Vagina (tissue), 2 donors: ENCODE results near the gene SLC25A1. TPM values are rescaled to one million over a fixed set of nuclear protein-coding genes. Genes with fewer than 3 reads are reported as not detected.

ENCODE experiments used
- DNase-seq, 2 donors: peaks; one replicate each; pipeline ENCODE4 v3.0.0-alpha.2; 2017; ENCODE audit errors: extremely low spot score in 2 of 2
- H3K27ac ChIP-seq: fragments of 200-600 bp; sonication (generic); one replicate; pipeline ENCODE4 v1.5.1; 2019
- H3K27me3 ChIP-seq: fragments of 200-600 bp; sonication (generic); one replicate; pipeline ENCODE4 v1.5.1; 2019
- H3K36me3 ChIP-seq, 2 donors: fragments of 200-600 bp; sonication (generic); one replicate each; pipeline ENCODE4 v1.5.1; 2017 to 2019
- H3K4me1 ChIP-seq: fragments of 200-600 bp; sonication (generic); one replicate; pipeline ENCODE4 v1.5.1; 2019
- H3K4me3 ChIP-seq, 2 donors: fragments of 200-600 bp; sonication (generic); 1 replicate in 1 of 2; 2 replicates in 1 of 2; pipeline ENCODE4 v1.5.1; 2016 to 2019
- H3K9me3 ChIP-seq: fragments of 200-600 bp; sonication (generic); one replicate; pipeline ENCODE4 v1.5.1; 2019
- POLR2A ChIP-seq, 2 donors: fragments of 450-650 bp; IDR thresholded peaks; one replicate each; pipeline ENCODE4 v1.6.1; 2017; ENCODE audit warnings: antibody characterized with exemption in 2 of 2, mild to moderate bottlenecking in 2 of 2, moderate library complexity in 2 of 2
- POLR2AphosphoS5 ChIP-seq, 2 donors: sonication (generic); formaldehyde crosslinking; IDR thresholded peaks; one replicate each; pipeline ENCODE4 v1.9.0; 2017; ENCODE audit warnings: antibody characterized with exemption in 2 of 2, mild to moderate bottlenecking in 2 of 2, low read depth in 1 of 2; ENCODE audit not compliant: insufficient read depth in 1 of 2
- intact Hi-C: fragments of 100-400 bp; cut with DNase I; formaldehyde crosslinking; loops from one replicate; pipeline ENCODE4 v1.15.1; 2023
- total RNA-seq: library from RNA; depleted of rRNA; stranded (reverse); fragments of >200 nt; gene quantifications from one replicate; pipeline ENCODE4 v1.2.3, GENCODE V29; 2016
- TF ChIP-seq, protein P1 (sequence below), 3 experiments: fragments of 450-650 bp in 2 of 3; fragments of 200-600 bp in 1 of 3; sonication (generic) in 1 of 3; IDR thresholded peaks; one replicate each; pipeline ENCODE4 v1.5.1; 2017 to 2019; ENCODE audit warnings: antibody characterized with exemption in 3 of 3, mild to moderate bottlenecking in 2 of 3, moderate library complexity in 2 of 3

Gene SLC25A1
- total RNA-seq, 1 donor from 2014 or later: 44.2 TPM

DNA sequence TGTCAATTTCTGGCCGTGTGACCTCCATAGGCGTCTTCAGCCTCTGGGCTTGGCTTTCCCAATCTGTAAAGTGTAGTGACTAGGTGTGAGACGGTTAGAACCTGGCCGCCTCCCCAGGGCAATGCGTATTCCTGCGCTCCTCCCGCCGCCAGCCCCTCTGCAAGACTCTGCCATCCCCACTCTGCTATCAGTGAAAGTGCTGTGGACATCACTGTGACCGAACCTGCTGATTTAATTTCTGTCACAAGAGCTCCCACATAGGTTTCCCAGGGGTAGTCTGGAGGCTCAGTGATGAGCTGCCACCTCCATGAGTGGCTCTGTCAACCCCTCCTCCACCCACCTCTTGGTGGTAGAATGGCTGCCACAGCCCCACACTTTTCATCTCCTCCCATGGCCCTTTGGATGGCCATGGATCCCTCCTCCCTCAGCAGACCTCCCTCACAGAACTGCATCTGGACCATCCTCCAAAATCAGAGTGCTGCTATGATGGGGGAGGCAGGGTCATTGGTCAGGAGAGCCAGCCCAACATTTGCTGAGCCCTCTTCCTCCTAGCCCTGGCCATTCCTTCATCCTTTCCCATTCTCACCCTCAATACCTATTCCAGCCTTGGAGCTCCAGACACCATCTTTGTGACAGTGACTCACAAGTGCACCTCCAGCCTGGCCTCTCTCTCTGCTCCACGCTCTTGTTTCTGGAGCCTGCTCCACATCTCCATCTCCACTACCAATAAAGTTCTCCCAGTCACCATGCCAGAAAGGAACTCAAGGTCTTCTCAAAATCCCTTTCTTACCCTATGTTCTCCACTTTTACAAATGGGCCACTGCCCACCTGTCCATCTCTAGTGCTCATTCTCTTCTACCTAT lies 27.0 kb downstream of the SLC25A1 start:
- H3K4me3 ChIP-seq: no peak overlapping the region
- no peaks in the 10 kb centered on the region for H3K9me3 ChIP-seq
- peaks cover 8% of the 10 kb centered on the region for H3K27me3 ChIP-seq
- no peak for TF ChIP-seq POLR2A (IDR thresholded peaks at IDR 0.05)
- no peak for TF ChIP-seq POLR2AphosphoS5 (IDR thresholded peaks at IDR 0.05; ENCODE audit: insufficient read depth in 1 of 2, low read depth in 1 of 2)
- TF ChIP-seq, protein P1, sequence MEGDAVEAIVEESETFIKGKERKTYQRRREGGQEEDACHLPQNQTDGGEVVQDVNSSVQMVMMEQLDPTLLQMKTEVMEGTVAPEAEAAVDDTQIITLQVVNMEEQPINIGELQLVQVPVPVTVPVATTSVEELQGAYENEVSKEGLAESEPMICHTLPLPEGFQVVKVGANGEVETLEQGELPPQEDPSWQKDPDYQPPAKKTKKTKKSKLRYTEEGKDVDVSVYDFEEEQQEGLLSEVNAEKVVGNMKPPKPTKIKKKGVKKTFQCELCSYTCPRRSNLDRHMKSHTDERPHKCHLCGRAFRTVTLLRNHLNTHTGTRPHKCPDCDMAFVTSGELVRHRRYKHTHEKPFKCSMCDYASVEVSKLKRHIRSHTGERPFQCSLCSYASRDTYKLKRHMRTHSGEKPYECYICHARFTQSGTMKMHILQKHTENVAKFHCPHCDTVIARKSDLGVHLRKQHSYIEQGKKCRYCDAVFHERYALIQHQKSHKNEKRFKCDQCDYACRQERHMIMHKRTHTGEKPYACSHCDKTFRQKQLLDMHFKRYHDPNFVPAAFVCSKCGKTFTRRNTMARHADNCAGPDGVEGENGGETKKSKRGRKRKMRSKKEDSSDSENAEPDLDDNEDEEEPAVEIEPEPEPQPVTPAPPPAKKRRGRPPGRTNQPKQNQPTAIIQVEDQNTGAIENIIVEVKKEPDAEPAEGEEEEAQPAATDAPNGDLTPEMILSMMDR (IDR thresholded peaks at IDR 0.05): no peak
- DNase-seq: no peak
- H3K27ac ChIP-seq: no peak overlapping the region
- H3K36me3 ChIP-seq: no peaks in the 10 kb centered on the region
- intact Hi-C loops: no loop called here
- H3K4me1 ChIP-seq: peaks cover 4% of the 10 kb centered on the region

DNA sequence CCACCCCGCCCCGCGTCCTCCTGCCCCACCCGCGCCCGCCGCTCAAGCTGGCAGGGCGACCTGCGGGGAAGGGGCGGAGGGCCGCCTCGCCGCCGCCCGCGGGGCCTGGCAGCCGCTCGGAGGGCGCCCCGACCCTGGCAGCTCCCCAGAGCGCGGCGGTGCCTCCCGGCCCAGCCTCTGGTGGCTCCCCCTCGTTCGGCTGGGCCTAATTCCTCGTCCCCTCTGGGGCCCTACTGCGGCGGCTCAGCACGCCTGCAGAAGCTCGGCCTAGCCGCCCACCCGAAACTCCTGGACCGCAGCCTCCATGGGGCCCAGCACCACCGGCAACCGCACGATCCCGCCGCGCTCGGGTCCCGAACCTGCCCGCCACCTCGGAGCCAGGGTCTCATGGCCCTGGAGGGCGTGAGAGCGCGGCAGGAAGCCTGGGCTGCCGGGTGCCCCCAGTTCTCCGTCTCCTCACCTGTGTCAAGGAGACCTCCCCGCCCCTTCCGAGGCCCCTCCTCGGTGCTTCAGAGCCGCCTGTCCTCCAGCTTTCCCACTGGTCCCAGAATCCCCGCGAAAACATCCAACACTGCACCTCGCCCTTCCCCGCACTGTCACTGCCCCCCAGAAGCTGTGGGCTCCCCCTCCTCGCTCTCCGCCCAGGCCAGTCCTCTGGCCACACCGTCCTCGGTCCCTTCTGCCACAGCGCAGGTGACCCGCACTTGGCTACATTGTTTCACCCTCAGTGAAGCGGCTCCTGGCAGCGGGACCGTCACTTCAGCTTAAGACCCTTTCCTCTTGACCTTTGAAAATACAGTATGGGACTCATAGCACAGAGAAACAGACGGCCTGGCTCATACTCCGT lies 27.8 kb downstream of the SLC25A1 start:
- TF ChIP-seq POLR2AphosphoS5 (IDR thresholded peaks at IDR 0.05; ENCODE audit: insufficient read depth in 1 of 2, low read depth in 1 of 2) (no peak), POLR2A (IDR thresholded peaks at IDR 0.05) (no peak)
- TF ChIP-seq, protein P1 (IDR thresholded peaks at IDR 0.05): no peak
- Histone ChIP-seq H3K4me1 (peaks cover 4% of the 10 kb centered on the region), H3K4me3 (peak overlapping the region in 1 of 2 donors; percentile 30), H3K36me3 (no peaks in the 10 kb centered on the region), H3K9me3 (no peaks in the 10 kb centered on the region), H3K27ac (no peak overlapping the region), H3K27me3 (peaks cover 8% of the 10 kb centered on the region)
- no peak for DNase-seq
- intact Hi-C loops: no loop called here

DNA sequence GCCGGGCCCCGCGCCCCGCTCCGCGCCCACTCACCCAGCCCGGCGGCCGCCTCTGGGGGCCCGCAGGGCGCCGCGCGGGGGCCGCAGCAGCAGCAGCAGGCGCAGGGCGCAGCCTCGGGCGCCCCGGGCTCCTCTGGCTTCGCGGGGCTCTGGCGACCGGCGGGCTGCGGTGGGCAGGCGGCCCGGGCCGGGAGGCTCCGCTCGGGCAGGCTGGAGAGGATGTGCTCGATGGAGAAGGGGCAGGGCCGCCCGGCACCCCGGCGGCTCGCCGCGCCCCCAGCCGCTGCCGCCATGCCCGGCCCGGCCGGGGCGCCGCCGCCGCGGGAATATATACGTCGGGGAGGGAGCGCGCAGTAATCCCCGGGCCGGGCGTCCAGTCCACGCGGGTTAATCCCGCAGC lies 28.5 kb downstream of the SLC25A1 start, which contains the start of gene GSC2:
TSS of gene GSC2 (minus strand) at position 302 of the 400 bp plus-strand sequence. CDS start at position 293, 9 bp downstream.
- intact Hi-C loops: no loop called here
- no peak within 1 kb of the TSS for H3K27ac ChIP-seq
- peaks cover 8% of the 10 kb centered on the region for H3K27me3 ChIP-seq
- no peaks in the 10 kb centered on the region for H3K36me3 ChIP-seq
- peaks cover 4% of the 10 kb centered on the region for H3K4me1 ChIP-seq
- DNase-seq: no peak
- H3K9me3 ChIP-seq: no peaks in the 10 kb centered on the region
- peak within 1 kb of the TSS; percentile 16 to 30 for H3K4me3 ChIP-seq
- no peak for TF ChIP-seq POLR2A (IDR thresholded peaks at IDR 0.05)
- TF ChIP-seq, protein P1 (IDR thresholded peaks at IDR 0.05): no peak
- TF ChIP-seq POLR2AphosphoS5 (IDR thresholded peaks at IDR 0.05; ENCODE audit: insufficient read depth in 1 of 2, low read depth in 1 of 2): no peak

DNA sequence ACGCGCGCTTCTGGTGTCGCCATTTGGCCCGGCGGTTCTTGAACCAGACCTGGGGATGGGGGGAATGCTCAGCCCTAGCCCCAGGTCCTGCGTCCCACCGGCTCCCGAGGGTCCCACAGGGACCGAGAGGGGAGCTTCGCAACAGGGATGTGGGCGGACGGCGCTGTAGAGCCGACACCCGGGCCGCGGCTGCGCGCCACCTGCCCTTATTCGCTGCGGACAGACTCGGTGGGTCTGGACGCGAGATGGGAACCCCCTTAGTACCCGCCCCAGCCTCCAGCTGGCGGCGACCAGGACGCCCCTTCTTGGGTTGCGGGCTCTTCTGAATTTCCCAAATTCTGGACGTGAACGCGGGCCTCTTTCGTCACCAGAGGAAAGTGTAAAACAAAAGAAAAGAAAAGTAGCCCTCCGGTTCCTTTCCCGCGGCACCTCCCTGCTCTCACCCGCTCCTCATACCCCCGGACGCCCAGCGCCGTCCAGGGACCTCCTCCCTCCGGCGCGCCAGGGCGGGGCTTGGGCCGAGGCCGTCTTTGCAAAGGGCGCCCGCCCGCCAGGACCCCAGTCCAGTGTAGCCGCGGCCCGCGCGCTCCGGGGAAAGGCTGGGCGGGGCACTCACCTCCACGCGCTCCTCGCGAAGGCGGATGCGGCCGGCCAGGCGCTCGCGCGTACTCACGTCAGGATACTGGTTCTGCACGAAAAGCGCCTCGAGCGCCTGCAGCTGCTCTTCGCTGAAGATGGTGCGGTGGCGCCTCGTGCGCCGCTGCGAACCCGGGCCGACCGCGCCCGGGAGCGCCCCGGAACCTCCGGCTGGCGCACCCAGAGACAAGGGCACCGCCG lies 29.3 kb downstream of the SLC25A1 start:
- Histone ChIP-seq H3K27me3 (peaks cover 8% of the 10 kb centered on the region), H3K27ac (no peak overlapping the region), H3K4me1 (peaks cover 4% of the 10 kb centered on the region), H3K36me3 (no peaks in the 10 kb centered on the region), H3K4me3 (peak overlapping the region; percentile 16 to 30), H3K9me3 (no peaks in the 10 kb centered on the region)
- intact Hi-C loops: no loop called here
- DNase-seq: no peak
- TF ChIP-seq POLR2AphosphoS5 (IDR thresholded peaks at IDR 0.05; ENCODE audit: insufficient read depth in 1 of 2, low read depth in 1 of 2): no peak
- no peak for TF ChIP-seq POLR2A (IDR thresholded peaks at IDR 0.05)
- TF ChIP-seq, protein P1 (IDR thresholded peaks at IDR 0.05): no peak
